ENCODE measurements around the gene ABHD5. TPM values are rescaled to one million over a fixed set of nuclear protein-coding genes. Genes with fewer than 3 reads are reported as not detected.

Gene ABHD5
- 10 to 100 TPM; 18.4 to 43.4 (median 22.6) TPM for total RNA-seq
- 10 to 100 TPM in 2 of 3 donors, 1 to 10 TPM in 1; 6.1 to 22.1 (median 15.6) TPM for polyA plus RNA-seq
- long read RNA-seq, donor 1, full-length matches to known transcripts: 4 of 4 reads
- long read RNA-seq, donor 1, partial matches to known transcripts: 0 of 4 reads
- long read RNA-seq, donor 1, other reads (novel, unspliced or antisense): 0 of 4 reads
- long read RNA-seq, donor 2, full-length matches to known transcripts: 6 of 6 reads
- long read RNA-seq, donor 2, partial matches to known transcripts: 0 of 6 reads
- long read RNA-seq, donor 2, other reads (novel, unspliced or antisense): 0 of 6 reads
- long read RNA-seq, donor 3, full-length matches to known transcripts: 5 of 10 reads
- long read RNA-seq, donor 3, partial matches to known transcripts: 5 of 10 reads
- long read RNA-seq, donor 3, other reads (novel, unspliced or antisense): 0 of 10 reads
- long read RNA-seq, donor 4, full-length matches to known transcripts: 13 of 17 reads
- long read RNA-seq, donor 4, partial matches to known transcripts: 1 of 17 reads
- long read RNA-seq, donor 4, other reads (novel, unspliced or antisense): 3 of 17 reads
- long read RNA-seq, donor 5, full-length matches to known transcripts: 28 of 33 reads
- long read RNA-seq, donor 5, partial matches to known transcripts: 3 of 33 reads
- long read RNA-seq, donor 5, other reads (novel, unspliced or antisense): 2 of 33 reads
- long read RNA-seq, donor 6, full-length matches to known transcripts: 3 of 3 reads
- long read RNA-seq, donor 6, partial matches to known transcripts: 0 of 3 reads
- long read RNA-seq, donor 6, other reads (novel, unspliced or antisense): 0 of 3 reads
- long read RNA-seq, donor 7, full-length matches to known transcripts: 1 of 1 reads
- long read RNA-seq, donor 7, partial matches to known transcripts: 0 of 1 reads
- long read RNA-seq, donor 7, other reads (novel, unspliced or antisense): 0 of 1 reads
- long read RNA-seq, donor 8, full-length matches to known transcripts: 7 of 7 reads
- long read RNA-seq, donor 8, partial matches to known transcripts: 0 of 7 reads
- long read RNA-seq, donor 8, other reads (novel, unspliced or antisense): 0 of 7 reads
- long read RNA-seq, donor 9, full-length matches to known transcripts: 4 of 4 reads
- long read RNA-seq, donor 9, partial matches to known transcripts: 0 of 4 reads
- long read RNA-seq, donor 9, other reads (novel, unspliced or antisense): 0 of 4 reads
- long read RNA-seq, donor 10: 0 reads

- WGBS, 4 donors: 0 to 1% (median 1%) methylated on average over 35 to 71 of the region's 71 CpGs
- Histone ChIP-seq H3K4me3 (peak within 1 kb of the TSS; percentile 32 to 94 (median 64)), H3K27me3 (no peaks in the 10 kb centered on the region), H3K9me3 (replicated peaks in 1 of 3) (no peaks in the 10 kb centered on the region), H3K36me3 (replicated peaks in 1 of 2) (no peaks in the 10 kb centered on the region), H3K27ac (peak within 1 kb of the TSS; percentile 66 to 95 (median 85)), H3K4me1 (replicated peaks in 1 of 2) (peaks cover 7 to 31% of the 10 kb centered on the region in 2 donors)
- TF ChIP-seq POLR2A (IDR thresholded peaks at IDR 0.05) (peak; percentile 100), CTCF (IDR thresholded peaks at IDR 0.05) (peak in 2 of 6 experiments; percentile 11 to 44)
- intact Hi-C loops (cut with DNase I): loop anchor here in 1 of 2 donors (10.0 kb wide), 1 partner anchor 66 kb away; the partner anchor contains the start of gene ANO10
- peak; percentile 88 to 94 (median 89) for DNase-seq
Observed at GRCh38 chr3:43690400-43691119, at the start of gene ABHD5. Gene ABHD5 (plus strand): TSS chr3:43690938. CDS start chr3:43690993, 55 bp downstream.

DNA sequence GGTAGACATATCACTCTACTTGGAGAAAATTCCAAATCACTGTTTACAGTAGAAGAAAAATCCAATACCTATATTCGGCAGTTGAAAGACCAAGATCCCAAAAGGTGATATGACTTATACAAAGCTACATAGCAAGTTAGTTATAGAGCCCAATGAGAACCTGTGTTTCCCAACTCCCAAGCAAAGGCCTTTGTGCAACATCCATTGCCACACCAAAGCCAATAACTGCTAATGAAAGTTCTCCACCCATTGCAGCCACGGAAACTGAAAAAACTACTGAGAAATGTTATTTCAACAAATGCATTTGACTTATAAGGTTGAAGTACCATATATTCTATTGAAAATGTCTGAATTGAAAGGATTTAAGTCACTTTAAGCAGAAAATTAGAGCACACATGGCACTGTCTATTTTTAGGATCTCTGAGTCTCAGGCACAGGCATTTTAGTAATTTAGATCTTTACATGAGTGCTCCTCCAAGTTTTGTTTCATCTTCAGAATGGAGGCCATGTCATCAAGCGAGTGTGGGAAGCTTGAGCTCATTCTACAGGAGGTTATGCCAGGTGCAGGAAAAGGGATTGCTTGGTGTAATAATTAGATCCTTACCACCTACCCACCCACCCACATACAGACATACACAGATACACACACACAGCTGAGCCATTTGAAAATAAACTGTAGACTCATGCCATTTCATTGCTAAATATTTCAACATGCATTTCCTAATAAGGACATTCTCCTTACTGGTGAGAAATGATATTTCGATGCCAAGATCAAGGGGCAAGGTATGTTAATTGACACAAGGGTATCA lies 49.2 kb upstream of the ABHD5 start:
- WGBS, 4 donors: 81 to 88% (median 82%) methylated on average over 4 of the region's 4 CpGs
- Histone ChIP-seq H3K27ac (no peak overlapping the region), H3K27me3 (no peaks in the 10 kb centered on the region), H3K4me1 (replicated peaks in 1 of 2) (no peaks in the 10 kb centered on the region), H3K4me3 (no peak overlapping the region), H3K36me3 (replicated peaks in 1 of 2) (no peaks in the 10 kb centered on the region), H3K9me3 (replicated peaks in 1 of 3) (no peaks in the 10 kb centered on the region)
- no peak for TF ChIP-seq POLR2A (IDR thresholded peaks at IDR 0.05)
- no peak for TF ChIP-seq CTCF (IDR thresholded peaks at IDR 0.05)
- DNase-seq: no peak
- intact Hi-C loops (cut with DNase I): no loop called here

DNA sequence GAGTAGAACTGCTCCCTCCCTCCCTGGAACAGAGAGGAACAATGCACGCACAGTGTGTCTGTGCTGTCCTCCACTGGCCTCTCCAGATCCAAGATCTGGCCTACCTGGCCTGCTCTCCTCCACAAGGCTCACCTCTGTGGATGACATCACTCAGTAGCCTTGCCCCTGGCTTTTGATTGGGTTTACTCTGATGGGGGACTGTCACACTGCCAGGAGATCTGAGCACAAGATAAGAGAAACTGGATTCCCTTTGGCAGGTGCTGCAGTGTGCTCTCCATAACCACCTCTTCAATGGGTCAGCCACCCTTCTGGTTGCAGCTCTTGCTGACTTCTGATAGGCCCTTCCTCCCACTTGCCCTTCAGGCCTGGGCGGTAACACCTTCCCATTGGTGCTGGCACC lies 46.3 kb upstream of the ABHD5 start:
- no peak overlapping the region for H3K27ac ChIP-seq
- H3K4me1 ChIP-seq (replicated peaks in 1 of 2): no peaks in the 10 kb centered on the region
- DNase-seq: no peak
- intact Hi-C loops (cut with DNase I): no loop called here
- no peak overlapping the region for H3K4me3 ChIP-seq
- TF ChIP-seq CTCF (IDR thresholded peaks at IDR 0.05) (no peak), POLR2A (IDR thresholded peaks at IDR 0.05) (no peak)
- WGBS, 4 donors: 89 to 100% (median 93%) methylated on average over 2 of the region's 2 CpGs
- no peaks in the 10 kb centered on the region for H3K27me3 ChIP-seq
- no peaks in the 10 kb centered on the region for H3K36me3 ChIP-seq (replicated peaks in 1 of 2)
- H3K9me3 ChIP-seq (replicated peaks in 1 of 3): no peaks in the 10 kb centered on the region
